Measurements from ENCODE around the gene BMPR1A. TPM values are rescaled to one million over a fixed set of nuclear protein-coding genes. Genes with fewer than 3 reads are reported as not detected.

The BMPR1A gene
- total and polyA plus RNA-seq, 2 experiments from 2014 or later = 14.2 to 82.5 TPM

DNA sequence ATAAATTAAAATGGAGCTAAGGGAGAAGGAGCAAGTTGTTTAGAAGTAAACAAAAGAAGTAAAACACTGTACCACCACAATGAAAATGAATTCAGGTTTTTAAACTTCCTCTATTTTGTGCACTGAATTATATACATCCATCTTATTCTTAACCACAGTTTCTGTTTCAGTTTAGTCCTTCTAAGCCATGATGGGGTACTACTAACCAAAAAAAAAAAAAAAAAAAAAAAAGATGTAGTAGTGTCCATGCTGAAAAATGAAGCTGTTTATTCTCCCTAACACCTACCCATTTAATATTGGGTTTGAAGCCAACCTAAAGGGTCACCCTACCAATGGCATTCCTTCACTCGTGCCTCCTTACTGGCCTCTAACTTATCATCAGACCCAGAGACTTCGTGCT is 3.4 kb upstream of the BMPR1A start:
- DNase-seq (ENCODE audit: low spot score) (no peak), ATAC-seq (no peak)
- H3K27me3 Mint-ChIP-seq (ENCODE audit: insufficient read depth, low read depth, poor library complexity) = peaks cover 6% of the 10 kb centered on the region
- peak overlapping the region; percentile 27; the same call in 1 of the 2 replicates for H3K4me2 ChIP-seq
- H3K27ac Mint-ChIP-seq = no peak overlapping the region
- peaks cover 41% of the 10 kb centered on the region for H3K79me2 ChIP-seq (replicated peaks; ENCODE audit: insufficient read depth)
- no peaks in the 10 kb centered on the region for H3K9me3 Mint-ChIP-seq
- H3K36me3 ChIP-seq (ENCODE audit: insufficient read depth) = no peaks in the 10 kb centered on the region
- no peak overlapping the region for H2AFZ ChIP-seq
- TF ChIP-seq, protein P1, sequence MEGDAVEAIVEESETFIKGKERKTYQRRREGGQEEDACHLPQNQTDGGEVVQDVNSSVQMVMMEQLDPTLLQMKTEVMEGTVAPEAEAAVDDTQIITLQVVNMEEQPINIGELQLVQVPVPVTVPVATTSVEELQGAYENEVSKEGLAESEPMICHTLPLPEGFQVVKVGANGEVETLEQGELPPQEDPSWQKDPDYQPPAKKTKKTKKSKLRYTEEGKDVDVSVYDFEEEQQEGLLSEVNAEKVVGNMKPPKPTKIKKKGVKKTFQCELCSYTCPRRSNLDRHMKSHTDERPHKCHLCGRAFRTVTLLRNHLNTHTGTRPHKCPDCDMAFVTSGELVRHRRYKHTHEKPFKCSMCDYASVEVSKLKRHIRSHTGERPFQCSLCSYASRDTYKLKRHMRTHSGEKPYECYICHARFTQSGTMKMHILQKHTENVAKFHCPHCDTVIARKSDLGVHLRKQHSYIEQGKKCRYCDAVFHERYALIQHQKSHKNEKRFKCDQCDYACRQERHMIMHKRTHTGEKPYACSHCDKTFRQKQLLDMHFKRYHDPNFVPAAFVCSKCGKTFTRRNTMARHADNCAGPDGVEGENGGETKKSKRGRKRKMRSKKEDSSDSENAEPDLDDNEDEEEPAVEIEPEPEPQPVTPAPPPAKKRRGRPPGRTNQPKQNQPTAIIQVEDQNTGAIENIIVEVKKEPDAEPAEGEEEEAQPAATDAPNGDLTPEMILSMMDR (conservative IDR thresholded peaks at IDR 0.05; ENCODE audit: low read depth in 2 of 2) = no peak
- H3F3A ChIP-seq (replicated peaks; ENCODE audit: low read depth) = peaks cover 11% of the 10 kb centered on the region
- H3K27me3 ChIP-seq (ENCODE audit: insufficient read depth) = no peaks in the 10 kb centered on the region
- no peaks in the 10 kb centered on the region for H3K9me2 ChIP-seq (ENCODE audit: insufficient read depth)
- H3K4me3 ChIP-seq = no peak overlapping the region
- peak overlapping the region; percentile 57; the same call in 1 of the 2 replicates for H3K27ac ChIP-seq (ENCODE audit: low read depth)
- H3K4me1 Mint-ChIP-seq = peaks cover 25% of the 10 kb centered on the region
- peaks cover 3% of the 10 kb centered on the region; the same call in 1 of the 3 replicates for H3K36me3 Mint-ChIP-seq (ENCODE audit: low read depth)
- peaks cover 30% of the 10 kb centered on the region for H3K4me1 ChIP-seq (ENCODE audit: insufficient read depth)
- H4K20me1 ChIP-seq (replicated peaks; ENCODE audit: insufficient read depth) = 0 out of 2 replicates have a peak, but pooled peaks cover 5% of the 10 kb centered on the region
- no peak overlapping the region for H3K4me3 Mint-ChIP-seq

- H3K79me2 ChIP-seq (replicated peaks; ENCODE audit: insufficient read depth) = peaks cover 49% of the 10 kb centered on the region
- Mint-ChIP-seq H3K27me3 (ENCODE audit: insufficient read depth, low read depth, poor library complexity) (peaks cover 6% of the 10 kb centered on the region), H3K9me3 (no peaks in the 10 kb centered on the region; the same call in 2 of the 3 replicates), H3K27ac (peak overlapping the region; percentile 41; the same call in 1 of the 2 replicates), H3K4me1 (peaks cover 25% of the 10 kb centered on the region), H3K4me3 (peak overlapping the region; percentile 84; the same call in 2 of the 3 replicates), H3K36me3 (ENCODE audit: low read depth) (peaks cover 6% of the 10 kb centered on the region; the same call in 1 of the 3 replicates)
- peak overlapping the region; percentile 9; the same call in 1 of the 2 replicates for H3K4me3 ChIP-seq
- no peak for DNase-seq (ENCODE audit: low spot score)
- H3K9me2 ChIP-seq (ENCODE audit: insufficient read depth) = no peaks in the 10 kb centered on the region
- no peak overlapping the region for H2AFZ ChIP-seq
- 0 out of 2 replicates have a peak overlapping the region, but pooled peaks have one; percentile 15 for H3K27ac ChIP-seq (ENCODE audit: low read depth)
- H3F3A ChIP-seq (replicated peaks; ENCODE audit: low read depth) = peaks cover 11% of the 10 kb centered on the region
- H3K4me1 ChIP-seq (ENCODE audit: insufficient read depth) = peaks cover 27% of the 10 kb centered on the region
- H3K36me3 ChIP-seq (ENCODE audit: insufficient read depth) = no peaks in the 10 kb centered on the region
- 0 out of 2 replicates have a peak, but pooled peaks cover 5% of the 10 kb centered on the region for H4K20me1 ChIP-seq (replicated peaks; ENCODE audit: insufficient read depth)
- peak overlapping the region; percentile 78 for H3K4me2 ChIP-seq
- ATAC-seq = no peak
- H3K27me3 ChIP-seq (ENCODE audit: insufficient read depth) = no peaks in the 10 kb centered on the region
- TF ChIP-seq JUNB (IDR thresholded peaks at IDR 0.05; ENCODE audit: unreplicated experiment) (no peak), NANOG (IDR thresholded peaks at IDR 0.05; ENCODE audit: borderline replicate concordance) (no peak), EZH2 (IDR thresholded peaks at IDR 0.05; ENCODE audit: low read depth, unreplicated experiment) (no peak), POLR2AphosphoS5 (IDR thresholded peaks at IDR 0.05; ENCODE audit: low read depth) (no peak), STAT1 (IDR thresholded peaks at IDR 0.05; ENCODE audit: unreplicated experiment) (no peak), ZNF114 (CRISPR knock-in tag; IDR thresholded peaks at IDR 0.05) (no peak), EZH2phosphoT487 (IDR thresholded peaks at IDR 0.05; ENCODE audit: unreplicated experiment) (no peak), CREB1 (CRISPR knock-in tag; IDR thresholded peaks at IDR 0.05; ENCODE audit: low read depth) (no peak)
- TF ChIP-seq, protein P2, sequence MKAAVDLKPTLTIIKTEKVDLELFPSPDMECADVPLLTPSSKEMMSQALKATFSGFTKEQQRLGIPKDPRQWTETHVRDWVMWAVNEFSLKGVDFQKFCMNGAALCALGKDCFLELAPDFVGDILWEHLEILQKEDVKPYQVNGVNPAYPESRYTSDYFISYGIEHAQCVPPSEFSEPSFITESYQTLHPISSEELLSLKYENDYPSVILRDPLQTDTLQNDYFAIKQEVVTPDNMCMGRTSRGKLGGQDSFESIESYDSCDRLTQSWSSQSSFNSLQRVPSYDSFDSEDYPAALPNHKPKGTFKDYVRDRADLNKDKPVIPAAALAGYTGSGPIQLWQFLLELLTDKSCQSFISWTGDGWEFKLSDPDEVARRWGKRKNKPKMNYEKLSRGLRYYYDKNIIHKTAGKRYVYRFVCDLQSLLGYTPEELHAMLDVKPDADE (IDR thresholded peaks at IDR 0.05) = no peak
- TF ChIP-seq, protein P1 (conservative IDR thresholded peaks at IDR 0.05; ENCODE audit: low read depth in 2 of 2) = no peak
These were observed 2.6 kb upstream of the BMPR1A start for GRCh38 chr10:86753638-86754434.
